GM19395 (cell line): ENCODE results near the gene SLC25A17.
A peak's percentile ranks its signal among the peaks of the same experiment; 100 is the strongest.
"Not testable (repeated sequence)": the region's sequence is repeated elsewhere in the genome, so short reads cannot be mapped to it uniquely, and the experiment has no call there.

Source experiments
- ATAC-seq: cut with Tn5 transposase; IDR thresholded peaks from one replicate; pipeline ENCODE4 v1.9.1; 2021; ENCODE audit warnings: mild to moderate bottlenecking, moderate library complexity; ENCODE audit not compliant: unreplicated experiment

Gene SLC25A17

GRCh38 chr22:40818747-40819598, at the start of gene SLC25A17:
SLC25A17 (minus strand) TSS chr22:40819346; CDS start chr22:40819248, 98 bp downstream.
- ATAC-seq: peak; percentile 61

GRCh38 chr22:40868379-40868778, 49.2 kb upstream of the SLC25A17 start:
- ATAC-seq: not testable (repeated sequence)

GRCh38 chr22:40867109-40867508, 48.0 kb upstream of the SLC25A17 start:
- ATAC-seq: no peak

GRCh38 chr22:40862537-40862936, 43.4 kb upstream of the SLC25A17 start:
- ATAC-seq: no peak

- no peak for ATAC-seq
Measured at GRCh38 chr22:40862013-40862412, 42.9 kb upstream of the SLC25A17 start, which contains the start of gene DNAJB7. DNAJB7 (minus strand) TSS chr22:40862113; CDS start chr22:40861994, 119 bp downstream.

- ATAC-seq: no peak
Measured at GRCh38 chr22:40857309-40857855, 38.2 kb upstream of the SLC25A17 start.

GRCh38 chr22:40856513-40857308, 37.6 kb upstream of the SLC25A17 start, which contains the start of the genes ST13 and XPNPEP3:
ST13 (minus strand) TSS chr22:40856639; CDS start chr22:40856540, 99 bp downstream.
XPNPEP3 (plus strand) TSS chr22:40857148; CDS start chr22:40857182, 34 bp downstream.
- ATAC-seq: peak; percentile 91

- peak; percentile 22 for ATAC-seq
Measured at GRCh38 chr22:40855979-40856512, 36.9 kb upstream of the SLC25A17 start.

GRCh38 chr22:40855071-40855978, 36.2 kb upstream of the SLC25A17 start:
- ATAC-seq: no peak

- ATAC-seq: no peak
Measured at GRCh38 chr22:40853961-40854360, 34.8 kb upstream of the SLC25A17 start.

- no peak for ATAC-seq
Measured at GRCh38 chr22:40853333-40853732, 34.2 kb upstream of the SLC25A17 start.

- not testable (repeated sequence) for ATAC-seq
Measured at GRCh38 chr22:40845816-40846215, 26.7 kb upstream of the SLC25A17 start.

- no peak for ATAC-seq
Measured at GRCh38 chr22:40844951-40845350, 25.8 kb upstream of the SLC25A17 start.

GRCh38 chr22:40838486-40838885, 19.3 kb upstream of the SLC25A17 start:
- ATAC-seq: no peak

- ATAC-seq: no peak
Measured at GRCh38 chr22:40834619-40835018, 15.5 kb upstream of the SLC25A17 start.

- ATAC-seq: no peak
Measured at GRCh38 chr22:40829131-40829530, 10.0 kb upstream of the SLC25A17 start.

- no peak for ATAC-seq
Measured at GRCh38 chr22:40826984-40827741, 8.0 kb upstream of the SLC25A17 start.

GRCh38 chr22:40826292-40826691, 7.1 kb upstream of the SLC25A17 start:
- ATAC-seq: not testable (repeated sequence)

- no peak for ATAC-seq
Measured at GRCh38 chr22:40823426-40823825, 4.3 kb upstream of the SLC25A17 start.
